GM19193 (cell line): Measurements from ENCODE around the gene RASGRF2.

Experiments used
- POLR2A ChIP-seq: IDR thresholded peaks from 4 replicates; pipeline ENCODE4 v1.6.1; 2011; ENCODE audit not compliant: insufficient read depth, insufficient read length; ENCODE audit errors: extremely low read depth

Gene RASGRF2

DNA sequence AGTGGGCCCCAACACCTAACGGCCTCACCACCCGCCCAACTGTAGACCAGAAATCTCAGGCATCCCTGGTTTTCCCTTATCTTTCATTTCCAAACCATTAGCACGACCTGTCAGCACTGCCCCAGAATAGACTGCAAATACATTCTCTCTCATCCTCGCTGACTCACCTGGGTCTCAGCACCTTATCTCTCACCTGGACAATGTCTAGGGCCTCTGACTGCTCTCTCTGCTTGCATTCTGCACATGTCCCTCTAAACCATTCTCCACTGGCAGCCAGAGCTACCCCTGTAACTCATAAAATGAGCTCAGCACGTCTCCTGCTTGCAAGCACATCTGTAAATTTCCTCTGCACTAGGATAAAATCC, 285.7 kb downstream of the RASGRF2 start:
- TF ChIP-seq POLR2A: no peak

GRCh38 chr5:81246697-81247096, 286.5 kb downstream of the RASGRF2 start:
- TF ChIP-seq POLR2A: no peak

DNA sequence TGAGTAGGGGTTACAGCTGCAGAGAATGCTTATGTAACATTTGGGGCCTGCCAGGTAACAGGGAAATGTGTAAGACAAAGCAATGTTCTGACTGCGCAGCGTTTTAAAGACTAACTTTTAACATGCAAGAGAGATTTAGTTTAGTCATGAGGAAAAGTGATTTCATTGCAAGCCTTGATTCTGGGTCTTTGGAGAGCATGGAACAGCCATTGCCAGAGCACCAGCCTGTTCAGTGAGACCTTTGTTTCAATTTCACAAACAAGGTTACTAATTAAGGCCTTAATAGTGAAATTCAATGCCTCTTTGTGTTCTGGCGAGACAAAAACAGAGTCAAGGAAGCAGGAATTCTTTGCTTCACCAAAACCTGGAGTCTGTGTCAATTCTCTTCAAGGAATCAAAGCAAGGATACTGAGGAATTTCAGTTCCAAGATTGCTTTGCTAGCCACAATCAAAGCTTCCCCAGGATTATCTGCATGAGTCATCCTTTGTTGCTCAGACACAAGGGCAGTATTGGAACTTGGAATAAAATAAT, 287.3 kb downstream of the RASGRF2 start:
- TF ChIP-seq POLR2A: no peak

DNA sequence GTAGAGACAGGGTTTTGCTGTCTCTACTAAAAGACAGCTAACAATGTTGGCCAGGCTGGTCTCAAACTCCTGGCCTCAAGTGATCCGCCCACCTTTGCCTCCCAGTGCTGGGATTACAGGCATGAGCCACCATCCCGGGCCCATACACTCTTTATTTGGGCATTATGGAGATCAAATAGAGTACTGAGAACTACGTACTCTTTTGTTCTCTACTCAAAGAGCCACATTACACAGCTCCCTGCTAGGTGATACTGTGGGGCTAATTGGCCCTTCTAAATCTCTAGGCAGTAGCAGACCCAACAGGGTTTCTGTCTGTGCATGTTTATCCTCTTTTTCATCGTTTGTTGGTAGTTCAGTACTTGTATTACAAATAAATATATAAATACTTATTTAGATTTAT, 289.1 kb downstream of the RASGRF2 start:
- no peak for TF ChIP-seq POLR2A

GRCh38 chr5:81250004-81250403, 289.8 kb downstream of the RASGRF2 start:
- TF ChIP-seq POLR2A: no peak

DNA sequence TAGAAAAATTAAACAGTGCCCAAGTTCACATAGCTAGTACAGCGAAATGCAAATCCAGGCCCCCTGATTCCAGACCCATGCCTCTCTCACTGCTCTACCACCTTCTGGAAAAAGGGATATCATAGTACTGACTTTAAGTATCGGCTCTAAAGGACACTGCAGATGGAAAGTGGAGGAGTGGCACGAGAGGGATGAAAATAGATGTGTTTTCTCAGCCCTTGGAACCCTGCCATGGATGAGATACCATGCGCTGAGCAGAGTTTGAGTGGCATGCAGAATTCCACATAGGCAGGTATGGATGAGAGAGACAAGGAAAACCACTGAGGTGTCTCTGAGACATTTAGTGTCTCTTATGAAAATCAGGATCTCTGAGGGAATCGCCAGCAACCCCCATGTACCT, 291.8 kb downstream of the RASGRF2 start:
- TF ChIP-seq POLR2A: no peak

- TF ChIP-seq POLR2A: no peak
These were observed 292.7 kb downstream of the RASGRF2 start for GRCh38 chr5:81252904-81253303.

DNA sequence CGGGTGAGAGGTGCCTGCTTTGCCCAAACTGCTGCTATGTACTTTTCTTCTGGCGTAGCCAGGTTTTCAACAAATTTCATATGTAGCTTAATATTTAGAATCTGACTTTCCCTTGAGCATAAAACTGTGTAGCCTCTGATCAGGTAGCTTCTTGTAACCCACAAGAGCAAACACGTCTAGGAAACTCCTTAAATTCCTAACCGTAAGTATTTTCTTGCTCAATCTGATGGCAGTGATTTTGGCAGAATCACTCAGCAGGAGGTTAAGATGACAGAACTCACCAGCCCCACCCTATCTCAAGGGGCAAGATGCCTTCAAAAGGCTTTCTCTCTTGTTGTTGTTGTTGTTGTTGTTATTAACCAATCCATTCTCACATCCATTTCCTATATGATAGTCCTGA, 293.7 kb downstream of the RASGRF2 start:
- TF ChIP-seq POLR2A: no peak

DNA sequence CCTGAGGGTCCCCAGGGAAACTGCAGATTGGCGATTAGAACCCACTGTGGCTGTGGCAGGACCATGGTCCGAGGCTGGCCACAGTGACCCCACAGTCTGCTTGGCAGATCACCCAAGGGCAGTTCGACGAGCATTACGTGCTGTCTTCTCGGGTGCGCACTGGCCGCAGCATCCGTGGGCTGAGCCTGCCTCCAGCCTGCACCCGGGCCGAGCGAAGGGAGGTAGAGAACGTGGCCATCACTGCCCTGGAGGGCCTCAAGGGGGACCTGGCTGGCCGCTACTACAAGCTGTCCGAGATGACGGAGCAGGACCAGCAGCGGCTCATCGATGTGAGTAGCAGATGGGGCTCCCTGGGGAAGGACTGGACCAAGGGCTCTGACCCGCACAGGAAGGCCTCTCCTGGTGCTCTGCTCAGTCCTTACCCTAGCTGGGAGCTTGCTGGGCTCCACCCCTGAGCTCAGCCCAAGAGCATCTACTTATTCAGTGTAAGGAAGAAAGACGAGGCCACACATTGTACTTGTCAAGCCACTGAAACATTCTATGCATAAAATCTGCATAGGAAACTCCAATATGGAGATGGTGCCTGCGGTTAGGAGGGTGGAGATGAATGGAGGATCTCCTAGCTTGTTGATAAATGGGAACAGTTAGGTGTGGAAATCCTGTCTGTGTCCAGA, 294.9 kb downstream of the RASGRF2 start:
- TF ChIP-seq POLR2A: no peak

DNA sequence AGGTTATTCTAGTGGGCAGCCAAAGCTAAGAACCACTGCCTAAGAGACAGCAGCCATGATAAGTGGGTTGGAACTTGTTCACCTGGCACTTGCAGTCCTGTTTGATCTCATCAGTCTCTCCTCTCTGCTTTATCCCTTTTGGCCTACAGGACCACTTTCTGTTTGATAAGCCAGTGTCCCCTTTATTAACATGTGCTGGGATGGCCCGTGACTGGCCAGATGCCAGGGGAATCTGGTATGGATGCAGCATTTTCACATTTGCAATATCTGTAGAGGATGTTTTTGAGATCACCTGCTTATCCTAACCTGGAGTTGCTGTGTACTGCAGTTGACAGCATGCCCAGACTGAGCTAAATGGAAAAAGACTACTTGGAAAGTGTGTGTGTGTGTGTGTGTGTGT, 296.6 kb downstream of the RASGRF2 start:
- no peak for TF ChIP-seq POLR2A

GRCh38 chr5:81265101-81265500, 304.9 kb downstream of the RASGRF2 start:
- no peak for TF ChIP-seq POLR2A

DNA sequence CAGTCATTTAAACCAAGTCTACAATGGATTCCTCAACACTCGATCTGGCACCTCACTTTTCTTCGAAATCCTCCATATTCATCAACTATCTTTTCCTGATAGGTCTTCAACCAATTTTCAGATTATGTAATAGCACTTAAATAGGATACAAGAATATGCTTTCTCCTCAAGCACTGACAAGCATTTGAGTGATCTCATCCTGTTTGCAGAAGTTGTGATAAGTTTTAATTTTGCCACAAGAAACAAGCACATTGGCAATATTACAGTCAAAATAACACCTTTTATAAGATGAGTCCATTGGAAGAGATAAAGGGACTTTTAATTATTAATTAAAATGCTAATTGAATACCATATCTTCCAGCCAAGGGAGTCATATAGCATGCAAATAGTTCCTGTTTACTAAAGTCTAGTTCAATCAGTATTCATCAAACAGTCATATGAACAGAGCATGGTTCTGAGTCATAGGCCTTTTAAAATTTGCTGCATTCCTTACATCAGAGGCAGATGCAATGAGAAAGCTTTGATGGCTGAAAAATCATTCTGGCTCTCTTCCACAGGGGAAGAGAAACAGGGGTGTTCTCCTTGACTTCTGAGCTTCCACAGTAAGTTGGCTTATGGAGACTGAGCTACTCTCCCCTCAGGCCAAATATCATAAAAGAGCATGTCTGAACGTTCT, 308.5 kb downstream of the RASGRF2 start:
- no peak for TF ChIP-seq POLR2A

- no peak for TF ChIP-seq POLR2A
These were observed 309.7 kb downstream of the RASGRF2 start for GRCh38 chr5:81269751-81270393.
